ENCODE results near the gene PITHD1.
"Not testable (repeated sequence)": the region's sequence is repeated elsewhere in the genome, so short reads cannot be mapped to it uniquely, and the experiment has no call there.

Gene PITHD1

GRCh38 chr1:23790696-23791515 lies 12.7 kb downstream of the PITHD1 start, which contains the start of gene LYPLA2:
LYPLA2 (plus strand) TSS chr1:23791145; CDS start chr1:23792683, 1,538 bp downstream.
- peak; percentile 94 for DNase-seq (ENCODE audit: low spot score)
- no peak for TF ChIP-seq CTCF (IDR thresholded peaks at IDR 0.05)
- Histone ChIP-seq H3K27ac (peak within 1 kb of the TSS; percentile 29 to 84), H3K4me3 (peak within 1 kb of the TSS; percentile 88)

GRCh38 chr1:23791516-23792047 lies 13.4 kb downstream of the PITHD1 start:
- TF ChIP-seq CTCF (IDR thresholded peaks at IDR 0.05), result no peak
- no peak for DNase-seq (ENCODE audit: low spot score)
- Histone ChIP-seq H3K4me3 (peak overlapping the region; percentile 88), H3K27ac (peak overlapping the region; percentile 29 to 84)

GRCh38 chr1:23792151-23792945 lies 14.1 kb downstream of the PITHD1 start:
- H3K4me3 ChIP-seq, result peak overlapping the region; percentile 88
- DNase-seq (ENCODE audit: low spot score), result no peak

GRCh38 chr1:23793018-23793781 lies 15.0 kb downstream of the PITHD1 start:
- Histone ChIP-seq H3K27ac (no peak overlapping the region), H3K4me3 (no peak overlapping the region)
- no peak for DNase-seq (ENCODE audit: low spot score)
- no peak for TF ChIP-seq CTCF (IDR thresholded peaks at IDR 0.05)

More at GRCh38 chr1:23792151-23792945, 14.1 kb downstream of the PITHD1 start:
- no peak for TF ChIP-seq CTCF (IDR thresholded peaks at IDR 0.05)
- peak overlapping the region in 1 of 2 donors; percentile 84 for H3K27ac ChIP-seq

- no peak for TF ChIP-seq CTCF (IDR thresholded peaks at IDR 0.05)
- no peak for DNase-seq (ENCODE audit: low spot score)
- H3K27ac ChIP-seq, result no peak overlapping the region
- H3K4me3 ChIP-seq, result no peak overlapping the region
Measured at GRCh38 chr1:23793861-23794731, 15.9 kb downstream of the PITHD1 start.

GRCh38 chr1:23794732-23795182 lies 16.5 kb downstream of the PITHD1 start:
- not testable (repeated sequence) for H3K4me3 ChIP-seq; DNase-seq (ENCODE audit: low spot score); H3K27ac ChIP-seq
